Left lung (tissue), 10 donors: ENCODE data around the gene KCNG2. TPM values are rescaled to one million over a fixed set of nuclear protein-coding genes. Genes with fewer than 3 reads are reported as not detected.

ENCODE experiments used
- ATAC-seq: fragments of 200-7000 bp; cut with Tn5 transposase; one replicate; pipeline ENCODE4 v1.9.1; 2020; ENCODE audit warnings: moderate library complexity
- DNase-seq, 4 donors: peaks; one replicate each; pipeline ENCODE4 v3.0.0-alpha.2; 2013 to 2020
- H3K27ac ChIP-seq, 2 donors: fragments of 200-600 bp; sonication (generic) in 1 of 2; one replicate each; pipeline versions ENCODE4 v1.5.0 to v1.8.0; 2020 to 2021
- H3K27me3 ChIP-seq, 2 donors: fragments of 200-600 bp; sonication (generic) in 1 of 2; one replicate each; pipeline versions ENCODE4 v1.5.0 to v1.8.0; 2020 to 2021
- H3K36me3 ChIP-seq, 2 donors: fragments of 200-600 bp; sonication (generic) in 1 of 2; one replicate each; pipeline versions ENCODE4 v1.5.0 to v1.8.0; 2020 to 2021
- H3K4me1 ChIP-seq, 2 donors: fragments of 200-600 bp; one replicate each; pipeline ENCODE4 v1.8.0; 2021
- H3K4me3 ChIP-seq, 2 donors: fragments of 200-600 bp; sonication (generic) in 1 of 2; one replicate each; pipeline versions ENCODE4 v1.5.0 to v1.8.0; 2020 to 2021; ENCODE audit warnings: mild to moderate bottlenecking in 1 of 2
- H3K9me3 ChIP-seq, 2 donors: fragments of 200-600 bp; sonication (generic) in 1 of 2; one replicate each; pipeline versions ENCODE4 v1.5.0 to v1.8.0; 2020 to 2021
- intact Hi-C, 2 donors: fragments of 100-400 bp; cut with DNase I; formaldehyde crosslinking; loops; one replicate each; pipeline versions ENCODE4 v1.11.2 to v1.14.2; 2022
- polyA plus RNA-seq, 6 donors: library from polyadenylated mRNA; unstranded; fragments of 120-200 nt; gene quantifications; one replicate each; pipeline ENCODE4 v1.2.1, GENCODE V29; 2013; ENCODE audit not compliant: insufficient read length in 6 of 6
- total RNA-seq, 2 donors: library from RNA; stranded (reverse); fragmentation: NEBNext Ultra II Directional; extraction: Animal tissue kit (Norgen Biotek cat#: 25700); gene quantifications; one replicate each; pipeline ENCODE4 v1.2.1, GENCODE V29; 2021
- TF ChIP-seq, protein P1 (sequence below), 2 donors: fragments of 200-600 bp; sonication (generic) in 1 of 2; IDR thresholded peaks; one replicate each; pipeline versions ENCODE4 v1.5.0 to v1.8.0; 2021; ENCODE audit warnings: antibody characterized with exemption in 2 of 2
- donor health status: DM: no; HTN: yes; CAD: no.
- donor health status: DM: no; HTN: no; CAD: no.

KCNG2 gene
- total and polyA plus RNA-seq, 8 donors = 0.17 to 1.1 (median 0.31) TPM

- no peaks in the 10 kb centered on the region for H3K9me3 ChIP-seq
- DNase-seq (peak in 2 of 4 donors; percentile 16 to 78), ATAC-seq (peak; percentile 4)
- H3K27ac ChIP-seq = peak overlapping the region in 1 of 2 donors; percentile 91
- H3K27me3 ChIP-seq = peaks cover 22 to 68% of the 10 kb centered on the region in 2 donors
- no peaks in the 10 kb centered on the region for H3K36me3 ChIP-seq
- intact Hi-C loops = no loop called here
- peaks cover 8 to 77% of the 10 kb centered on the region in 2 donors for H3K4me1 ChIP-seq
- TF ChIP-seq, protein P1, sequence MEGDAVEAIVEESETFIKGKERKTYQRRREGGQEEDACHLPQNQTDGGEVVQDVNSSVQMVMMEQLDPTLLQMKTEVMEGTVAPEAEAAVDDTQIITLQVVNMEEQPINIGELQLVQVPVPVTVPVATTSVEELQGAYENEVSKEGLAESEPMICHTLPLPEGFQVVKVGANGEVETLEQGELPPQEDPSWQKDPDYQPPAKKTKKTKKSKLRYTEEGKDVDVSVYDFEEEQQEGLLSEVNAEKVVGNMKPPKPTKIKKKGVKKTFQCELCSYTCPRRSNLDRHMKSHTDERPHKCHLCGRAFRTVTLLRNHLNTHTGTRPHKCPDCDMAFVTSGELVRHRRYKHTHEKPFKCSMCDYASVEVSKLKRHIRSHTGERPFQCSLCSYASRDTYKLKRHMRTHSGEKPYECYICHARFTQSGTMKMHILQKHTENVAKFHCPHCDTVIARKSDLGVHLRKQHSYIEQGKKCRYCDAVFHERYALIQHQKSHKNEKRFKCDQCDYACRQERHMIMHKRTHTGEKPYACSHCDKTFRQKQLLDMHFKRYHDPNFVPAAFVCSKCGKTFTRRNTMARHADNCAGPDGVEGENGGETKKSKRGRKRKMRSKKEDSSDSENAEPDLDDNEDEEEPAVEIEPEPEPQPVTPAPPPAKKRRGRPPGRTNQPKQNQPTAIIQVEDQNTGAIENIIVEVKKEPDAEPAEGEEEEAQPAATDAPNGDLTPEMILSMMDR (IDR thresholded peaks at IDR 0.05) = no peak
- H3K4me3 ChIP-seq = peak overlapping the region in 1 of 2 donors; percentile 6
These were observed 5.4 kb upstream of the KCNG2 start for GRCh38 chr18:79792096-79792987.

GRCh38 chr18:79792988-79793355 is 4.8 kb upstream of the KCNG2 start:
- Histone ChIP-seq H3K27ac (peak overlapping the region in 1 of 2 donors; percentile 91), H3K4me1 (peaks cover 9 to 78% of the 10 kb centered on the region in 2 donors), H3K27me3 (peaks cover 24 to 68% of the 10 kb centered on the region in 2 donors), H3K4me3 (peak overlapping the region in 1 of 2 donors; percentile 6), H3K9me3 (no peaks in the 10 kb centered on the region), H3K36me3 (no peaks in the 10 kb centered on the region)
- DNase-seq (no peak), ATAC-seq (no peak)
- TF ChIP-seq, protein P1 (IDR thresholded peaks at IDR 0.05) = no peak
- intact Hi-C loops = no loop called here

DNA sequence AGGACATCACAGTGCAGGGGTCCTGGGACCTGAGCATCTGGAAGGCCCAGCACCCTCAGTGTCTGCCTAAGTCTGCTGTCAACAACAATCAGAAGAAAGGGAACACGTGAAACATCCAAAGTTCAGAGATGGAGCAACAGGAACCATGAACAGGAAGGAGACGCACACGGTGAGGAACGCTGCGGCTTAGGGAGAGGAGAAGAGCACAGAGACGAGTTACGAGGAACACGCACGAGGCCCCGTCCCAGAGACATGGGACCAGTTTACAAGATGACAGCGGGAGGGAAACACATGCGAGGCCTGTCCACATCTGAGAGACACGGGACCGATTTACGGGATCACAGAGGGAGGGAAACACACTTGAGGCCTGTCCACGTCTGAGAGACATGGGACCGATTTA is 2.9 kb upstream of the KCNG2 start:
- TF ChIP-seq, protein P1 (IDR thresholded peaks at IDR 0.05) = no peak
- intact Hi-C loops = no loop called here
- ATAC-seq (no peak), DNase-seq (peak in 2 of 4 donors; percentile 28 to 74)
- no peaks in the 10 kb centered on the region for H3K9me3 ChIP-seq
- H3K27me3 ChIP-seq = peaks cover 33 to 68% of the 10 kb centered on the region in 2 donors
- H3K36me3 ChIP-seq = no peaks in the 10 kb centered on the region
- H3K4me1 ChIP-seq = peaks cover 19 to 78% of the 10 kb centered on the region in 2 donors
- no peak overlapping the region for H3K4me3 ChIP-seq
- no peak overlapping the region for H3K27ac ChIP-seq

GRCh38 chr18:79795446-79795845 is 2.3 kb upstream of the KCNG2 start:
- Histone ChIP-seq H3K27me3 (peaks cover 35 to 68% of the 10 kb centered on the region in 2 donors), H3K27ac (no peak overlapping the region)
- intact Hi-C loops = no loop called here

DNA sequence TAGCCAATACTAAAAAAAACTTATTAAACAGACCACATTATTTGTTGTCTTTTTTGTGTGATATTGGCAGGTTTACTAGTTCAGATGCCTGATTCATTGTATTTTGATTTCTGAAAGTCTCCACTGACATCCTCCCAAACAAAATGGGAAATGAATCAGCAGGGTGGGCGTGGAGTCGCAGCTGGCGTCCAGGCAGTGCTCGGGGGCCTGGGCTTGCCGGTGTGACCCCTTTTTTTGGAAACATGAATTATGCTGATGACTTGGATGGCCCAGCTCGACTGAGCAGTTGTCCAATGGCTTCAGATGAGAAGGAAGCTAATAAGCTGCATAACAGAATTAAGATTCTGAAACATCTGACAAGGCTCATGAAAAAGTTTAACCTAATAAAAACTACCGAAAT is 1.7 kb upstream of the KCNG2 start:
- H3K27ac ChIP-seq = no peak overlapping the region
- H3K4me1 ChIP-seq = peaks cover 18 to 67% of the 10 kb centered on the region in 2 donors

More at GRCh38 chr18:79795446-79795845, 2.3 kb upstream of the KCNG2 start:
- ATAC-seq = no peak
- Histone ChIP-seq H3K4me3 (no peak overlapping the region), H3K36me3 (no peaks in the 10 kb centered on the region), H3K4me1 (peaks cover 19 to 72% of the 10 kb centered on the region in 2 donors), H3K9me3 (no peaks in the 10 kb centered on the region)
- DNase-seq = peak in 1 of 4 donors; percentile 9
- TF ChIP-seq, protein P1 (IDR thresholded peaks at IDR 0.05) = no peak

More for the DNA sequence above, 1.7 kb upstream of the KCNG2 start:
- Histone ChIP-seq H3K27me3 (peaks cover 35 to 71% of the 10 kb centered on the region in 2 donors), H3K4me3 (no peak overlapping the region), H3K36me3 (no peaks in the 10 kb centered on the region), H3K9me3 (no peaks in the 10 kb centered on the region)
- intact Hi-C loops = no loop called here
- peak in 1 of 4 donors; percentile 13 for DNase-seq
- no peak for ATAC-seq
- TF ChIP-seq, protein P1 (IDR thresholded peaks at IDR 0.05) = no peak
